ENCODE results near the gene PARD6B. TPM values are rescaled to one million over a fixed set of nuclear protein-coding genes. Genes with fewer than 3 reads are reported as not detected.
"Not testable (repeated sequence)": the region's sequence is repeated elsewhere in the genome, so short reads cannot be mapped to it uniquely, and the experiment has no call there.

PARD6B gene
- total RNA-seq, 1 donor from 2014 or later, result 12.4 TPM

- H3K36me3 ChIP-seq (ENCODE audit: control insufficient read depth, insufficient read depth, low read length), result no peaks in the 10 kb centered on the region
- no peaks in the 10 kb centered on the region for H3K27me3 ChIP-seq (ENCODE audit: control insufficient read depth, insufficient read depth, low read length)
- FAIRE-seq (no peak), DNase-seq (ENCODE audit: low read depth) (no peak)
- TF ChIP-seq CTCF (IDR thresholded peaks at IDR 0.05; ENCODE audit: insufficient read depth, low read length, severe bottlenecking), result no peak
- H3K4me3 ChIP-seq (ENCODE audit: low read depth, low read length), result no peak overlapping the region
Observed at GRCh38 chr20:50701041-50701963, 30.1 kb upstream of the PARD6B start.

- not testable (repeated sequence) for H3K4me3 ChIP-seq (ENCODE audit: low read depth, low read length); DNase-seq (ENCODE audit: low read depth); H3K27me3 ChIP-seq (ENCODE audit: control insufficient read depth, insufficient read depth, low read length); FAIRE-seq; H3K36me3 ChIP-seq (ENCODE audit: control insufficient read depth, insufficient read depth, low read length)
Observed at GRCh38 chr20:50703651-50704438, 27.5 kb upstream of the PARD6B start.

GRCh38 chr20:50704514-50704913 is 26.9 kb upstream of the PARD6B start:
- FAIRE-seq (no peak), DNase-seq (ENCODE audit: low read depth) (no peak)
- no peak for TF ChIP-seq CTCF (IDR thresholded peaks at IDR 0.05; ENCODE audit: insufficient read depth, low read length, severe bottlenecking)
- Histone ChIP-seq H3K36me3 (ENCODE audit: control insufficient read depth, insufficient read depth, low read length) (no peaks in the 10 kb centered on the region), H3K27me3 (ENCODE audit: control insufficient read depth, insufficient read depth, low read length) (no peaks in the 10 kb centered on the region), H3K4me3 (ENCODE audit: low read depth, low read length) (no peak overlapping the region)

- TF ChIP-seq CTCF (IDR thresholded peaks at IDR 0.05; ENCODE audit: insufficient read depth, low read length, severe bottlenecking), result no peak
- FAIRE-seq, result no peak
- H3K4me3 ChIP-seq (ENCODE audit: low read depth, low read length), result no peak overlapping the region
- H3K36me3 ChIP-seq (ENCODE audit: control insufficient read depth, insufficient read depth, low read length), result no peaks in the 10 kb centered on the region
- DNase-seq (ENCODE audit: low read depth), result no peak
- H3K27me3 ChIP-seq (ENCODE audit: control insufficient read depth, insufficient read depth, low read length), result no peaks in the 10 kb centered on the region
Observed at GRCh38 chr20:50704971-50705370, 26.4 kb upstream of the PARD6B start.

- Histone ChIP-seq H3K36me3 (ENCODE audit: control insufficient read depth, insufficient read depth, low read length) (no peaks in the 10 kb centered on the region), H3K4me3 (ENCODE audit: low read depth, low read length) (no peak overlapping the region), H3K27me3 (ENCODE audit: control insufficient read depth, insufficient read depth, low read length) (no peaks in the 10 kb centered on the region)
- DNase-seq (ENCODE audit: low read depth), result no peak
- no peak for TF ChIP-seq CTCF (IDR thresholded peaks at IDR 0.05; ENCODE audit: insufficient read depth, low read length, severe bottlenecking)
- FAIRE-seq, result no peak
Observed at GRCh38 chr20:50708845-50709635, 22.3 kb upstream of the PARD6B start.

- TF ChIP-seq CTCF (IDR thresholded peaks at IDR 0.05; ENCODE audit: insufficient read depth, low read length, severe bottlenecking), result no peak
- DNase-seq (ENCODE audit: low read depth), result no peak
- Histone ChIP-seq H3K4me3 (ENCODE audit: low read depth, low read length) (no peak overlapping the region), H3K36me3 (ENCODE audit: control insufficient read depth, insufficient read depth, low read length) (no peaks in the 10 kb centered on the region), H3K27me3 (ENCODE audit: control insufficient read depth, insufficient read depth, low read length) (no peaks in the 10 kb centered on the region)
- FAIRE-seq, result no peak
Observed at GRCh38 chr20:50709636-50709973, 21.8 kb upstream of the PARD6B start.

Measured in bronchial epithelial cell (primary cell).